H9 (cell line): ENCODE data around the gene PAMR1. TPM values are rescaled to one million over a fixed set of nuclear protein-coding genes. Genes with fewer than 3 reads are reported as not detected.
A peak's percentile ranks its signal among the peaks of the same experiment; 100 is the strongest.

ENCODE experiments used
- DNase-seq: peaks from one replicate; pipeline ENCODE4 v3.0.0-alpha.2; 2017
- H2AFZ ChIP-seq: one replicate; pipeline ENCODE4 v1.6.1; 2013; ENCODE audit warnings: mild to moderate bottlenecking, low read length, control low read depth, moderate library complexity
- H2AK5ac ChIP-seq: 2 replicates; pipeline ENCODE4 v1.6.1; 2013; ENCODE audit warnings: low read length, control low read depth, mixed read lengths; ENCODE audit not compliant: insufficient read length
- H2BK120ac ChIP-seq: one replicate; pipeline ENCODE4 v1.6.1; 2013; ENCODE audit warnings: low read depth, mild to moderate bottlenecking, low read length, control low read depth, inconsistent platforms; ENCODE audit not compliant: poor library complexity, severe bottlenecking
- H2BK12ac ChIP-seq: 2 replicates; pipeline ENCODE4 v1.6.1; 2013; ENCODE audit warnings: low read length, control low read depth, mixed read lengths, low read depth; ENCODE audit not compliant: insufficient read length
- H2BK15ac ChIP-seq: 2 replicates; pipeline ENCODE4 v1.6.1; 2013; ENCODE audit warnings: low read depth, low read length, control low read depth
- H2BK20ac ChIP-seq: one replicate; pipeline ENCODE4 v1.6.1; 2013; ENCODE audit warnings: low read depth, mild to moderate bottlenecking, low read length, control low read depth, inconsistent platforms; ENCODE audit not compliant: poor library complexity, severe bottlenecking
- H2BK5ac ChIP-seq: 2 replicates; pipeline ENCODE4 v1.6.1; 2013; ENCODE audit warnings: low read length, control low read depth, mixed read lengths; ENCODE audit not compliant: insufficient read length
- H3K14ac ChIP-seq: 2 replicates; pipeline ENCODE4 v1.6.1; 2013; ENCODE audit warnings: low read length, control low read depth; ENCODE audit not compliant: insufficient read depth
- H3K18ac ChIP-seq: 2 replicates; pipeline ENCODE4 v1.6.1; 2013; ENCODE audit warnings: low read depth, mild to moderate bottlenecking, mixed read lengths, low read length, control low read depth; ENCODE audit not compliant: insufficient read length
- H3K23ac ChIP-seq: 2 replicates; pipeline ENCODE4 v1.6.1; 2013; ENCODE audit warnings: low read length, control low read depth, mixed read lengths, low read depth; ENCODE audit not compliant: insufficient read length
- H3K23me2 ChIP-seq: 2 replicates; pipeline ENCODE4 v1.6.1; 2013; ENCODE audit warnings: low read depth, mild to moderate bottlenecking, mixed read lengths, low read length, control low read depth; ENCODE audit not compliant: insufficient read length, poor library complexity, severe bottlenecking
- H3K27ac ChIP-seq: 2 replicates; pipeline ENCODE4 v1.5.1; 2013; ENCODE audit warnings: low read length, control low read depth, mixed read lengths, low read depth; ENCODE audit not compliant: insufficient read length
- H3K27me3 ChIP-seq: 2 replicates; pipeline ENCODE4 v1.6.1; 2013; ENCODE audit warnings: low read length, control low read depth, inconsistent platforms; ENCODE audit not compliant: insufficient read depth
- H3K4ac ChIP-seq: 2 replicates; pipeline ENCODE4 v1.6.1; 2013; ENCODE audit warnings: low read depth, mild to moderate bottlenecking, control low read depth, inconsistent platforms, low read length, moderate library complexity
- H3K4me1 ChIP-seq: 2 replicates; pipeline ENCODE4 v1.6.1; 2013; ENCODE audit warnings: low read length, control low read depth, inconsistent platforms; ENCODE audit not compliant: insufficient read depth
- H3K4me2 ChIP-seq: 2 replicates; pipeline ENCODE4 v1.6.1; 2013; ENCODE audit warnings: low read length, control low read depth, mixed read lengths; ENCODE audit not compliant: insufficient read length, insufficient read depth
- H3K56ac ChIP-seq: 2 replicates; pipeline ENCODE4 v1.6.1; 2013; ENCODE audit warnings: low read depth, mild to moderate bottlenecking, mixed read lengths, low read length, control low read depth; ENCODE audit not compliant: insufficient read length
- H3K79me1 ChIP-seq: 2 replicates; pipeline ENCODE4 v1.6.1; 2013; ENCODE audit warnings: low read depth, mild to moderate bottlenecking, moderate library complexity, low read length, control low read depth, inconsistent platforms; ENCODE audit not compliant: insufficient read depth, poor library complexity, severe bottlenecking
- H3K79me2 ChIP-seq: 2 replicates; pipeline ENCODE4 v1.6.1; 2013; ENCODE audit warnings: low read length, control low read depth, inconsistent platforms; ENCODE audit not compliant: insufficient read depth
- H3K9ac ChIP-seq: 2 replicates; pipeline ENCODE4 v1.6.1; 2013; ENCODE audit warnings: low read length, control low read depth, mixed read lengths; ENCODE audit not compliant: insufficient read length; ENCODE audit errors: extremely low read depth
- H3K9me3 ChIP-seq: one replicate; pipeline ENCODE4 v1.6.1; 2013; ENCODE audit warnings: low read depth, low read length, inconsistent platforms; ENCODE audit not compliant: control insufficient read depth
- H3T11ph ChIP-seq: one replicate; pipeline ENCODE4 v1.6.1; 2013; ENCODE audit warnings: mild to moderate bottlenecking, low read length, control low read depth, inconsistent platforms
- H4K20me1 ChIP-seq: one replicate; pipeline ENCODE4 v1.6.1; 2013; ENCODE audit not compliant: control insufficient read depth, insufficient read length, insufficient read depth
- H4K5ac ChIP-seq: 2 replicates; pipeline ENCODE4 v1.6.1; 2013; ENCODE audit warnings: low read depth, mild to moderate bottlenecking, mixed read lengths, low read length, control low read depth; ENCODE audit not compliant: insufficient read length
- H4K8ac ChIP-seq: replicated peaks from 2 replicates; pipeline ENCODE4 v1.6.1; 2013; ENCODE audit warnings: low read length, control low read depth, mixed read lengths, low read depth; ENCODE audit not compliant: insufficient read length
- H4K91ac ChIP-seq: 2 replicates; pipeline ENCODE4 v1.6.1; 2013; ENCODE audit warnings: low read depth, mild to moderate bottlenecking, moderate library complexity, mixed read lengths, low read length, control low read depth; ENCODE audit not compliant: insufficient read length
- H3K27ac Mint-ChIP-seq, 3 experiments: 2 replicates in 2 of 3; 3 replicates in 1 of 3; pipeline ENCODE4 v1.8.0; 2020 to 2021; ENCODE audit warnings: mixed read lengths in 3 of 3, mild to moderate bottlenecking in 1 of 3, moderate library complexity in 1 of 3
- H3K27me3 Mint-ChIP-seq: 2 replicates; pipeline ENCODE4 v1.8.0; 2021; ENCODE audit warnings: low read depth, mild to moderate bottlenecking, moderate library complexity, mixed read lengths
- H3K36me3 Mint-ChIP-seq, 3 experiments: 2 replicates in 2 of 3; 3 replicates in 1 of 3; pipeline ENCODE4 v1.8.0; 2020 to 2021; ENCODE audit warnings: low read depth in 3 of 3, mixed read lengths in 3 of 3; ENCODE audit not compliant: insufficient read depth in 1 of 3
- H3K4me1 Mint-ChIP-seq, 2 experiments: 2 replicates each; pipeline ENCODE4 v1.8.0; 2020; ENCODE audit warnings: mixed read lengths in 2 of 2
- H3K4me3 Mint-ChIP-seq, 2 experiments: 2 replicates in 1 of 2; 3 replicates in 1 of 2; pipeline ENCODE4 v1.8.0; 2020 to 2021; ENCODE audit warnings: mild to moderate bottlenecking in 2 of 2, mixed read lengths in 2 of 2, moderate library complexity in 1 of 2
- H3K9me3 Mint-ChIP-seq, 2 experiments: 2 replicates in 1 of 2; 3 replicates in 1 of 2; pipeline ENCODE4 v1.8.0; 2020; ENCODE audit warnings: mild to moderate bottlenecking in 2 of 2, mixed read lengths in 2 of 2, moderate library complexity in 1 of 2
- WGBS: extraction: QIAGEN DNeasy Blood & Tissue Kit; methylation state at CpG from one replicate; pipeline ENCODE4 v1.1.7; 2013; ENCODE audit warnings: missing lambda C conversion rate, low lambda C conversion rate, mixed read lengths; ENCODE audit not compliant: insufficient read length; ENCODE audit errors: extremely low coverage; 5-methylcytosine and 5-hydroxymethylcytosine counted together
- total RNA-seq: library from RNA; stranded (reverse); gene quantifications from 2 replicates; pipeline ENCODE4 v1.2.1, GENCODE V29; 2021
- TF ChIP-seq, protein P1 (sequence below): fragments of 200-600 bp; sonication (generic); conservative IDR thresholded peaks from 3 replicates; pipeline ENCODE4 v1.8.0; 2021; ENCODE audit warnings: antibody characterized with exemption, mild to moderate bottlenecking

Gene PAMR1
- total RNA-seq, 1 experiment from 2014 or later = 2.4 TPM

- WGBS = no CpG with 5 or more reads among the region's 7 CpGs
Measured at GRCh38 chr11:35539781-35540281, 14.4 kb upstream of the PAMR1 start.

More at GRCh38 chr11:35539781-35540281, 14.4 kb upstream of the PAMR1 start:
- no peak overlapping the region for H2BK12ac ChIP-seq
- no peaks in the 10 kb centered on the region for H4K20me1 ChIP-seq
- H3K9ac ChIP-seq = no peak overlapping the region
- no peaks in the 10 kb centered on the region for H3K27me3 ChIP-seq
- no peaks in the 10 kb centered on the region for H3K23me2 ChIP-seq
- H3K9me3 ChIP-seq = no peaks in the 10 kb centered on the region
- no peak overlapping the region for H2BK5ac ChIP-seq
- no peak overlapping the region for H2AK5ac ChIP-seq
- Mint-ChIP-seq H3K4me1 (peaks cover 32 to 33% of the 10 kb centered on the region in 2 experiments), H3K27me3 (peaks cover 27% of the 10 kb centered on the region), H3K36me3 (no peaks in the 10 kb centered on the region), H3K9me3 (no peaks in the 10 kb centered on the region; a peak in 1 of 5 replicates), H3K27ac (peak overlapping the region in 1 of 3 experiments; percentile 45; a peak in 1 of 7 replicates), H3K4me3 (no peak overlapping the region)
- no peaks in the 10 kb centered on the region for H3K79me2 ChIP-seq
- no peak overlapping the region for H3K4me2 ChIP-seq
- no peak overlapping the region for H4K91ac ChIP-seq
- no peak overlapping the region for H2BK15ac ChIP-seq
- H4K8ac ChIP-seq = no peak overlapping the region
- no peak for DNase-seq
- H3K18ac ChIP-seq = no peak overlapping the region
- H3K27ac ChIP-seq = no peak overlapping the region
- H3K56ac ChIP-seq = no peak overlapping the region
- no peak overlapping the region for H4K5ac ChIP-seq
- H3K79me1 ChIP-seq = no peaks in the 10 kb centered on the region
- no peak overlapping the region for H3K23ac ChIP-seq
- no peak overlapping the region for H3K14ac ChIP-seq
- no peaks in the 10 kb centered on the region; the same call in 1 of the 2 replicates for H3K4me1 ChIP-seq
- TF ChIP-seq, protein P1, sequence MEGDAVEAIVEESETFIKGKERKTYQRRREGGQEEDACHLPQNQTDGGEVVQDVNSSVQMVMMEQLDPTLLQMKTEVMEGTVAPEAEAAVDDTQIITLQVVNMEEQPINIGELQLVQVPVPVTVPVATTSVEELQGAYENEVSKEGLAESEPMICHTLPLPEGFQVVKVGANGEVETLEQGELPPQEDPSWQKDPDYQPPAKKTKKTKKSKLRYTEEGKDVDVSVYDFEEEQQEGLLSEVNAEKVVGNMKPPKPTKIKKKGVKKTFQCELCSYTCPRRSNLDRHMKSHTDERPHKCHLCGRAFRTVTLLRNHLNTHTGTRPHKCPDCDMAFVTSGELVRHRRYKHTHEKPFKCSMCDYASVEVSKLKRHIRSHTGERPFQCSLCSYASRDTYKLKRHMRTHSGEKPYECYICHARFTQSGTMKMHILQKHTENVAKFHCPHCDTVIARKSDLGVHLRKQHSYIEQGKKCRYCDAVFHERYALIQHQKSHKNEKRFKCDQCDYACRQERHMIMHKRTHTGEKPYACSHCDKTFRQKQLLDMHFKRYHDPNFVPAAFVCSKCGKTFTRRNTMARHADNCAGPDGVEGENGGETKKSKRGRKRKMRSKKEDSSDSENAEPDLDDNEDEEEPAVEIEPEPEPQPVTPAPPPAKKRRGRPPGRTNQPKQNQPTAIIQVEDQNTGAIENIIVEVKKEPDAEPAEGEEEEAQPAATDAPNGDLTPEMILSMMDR = no peak
- no peak overlapping the region for H2AFZ ChIP-seq
- no peak overlapping the region for H3K4ac ChIP-seq
- no peak overlapping the region for H3T11ph ChIP-seq
- H2BK20ac ChIP-seq = no peak overlapping the region
- no peak overlapping the region for H2BK120ac ChIP-seq
